GM18951 (cell line): ENCODE measurements around the gene TM9SF1.

ENCODE experiments used
- POLR2A ChIP-seq: IDR thresholded peaks from 4 replicates; pipeline ENCODE4 v1.6.1; 2011; ENCODE audit warnings: mild to moderate bottlenecking; ENCODE audit not compliant: insufficient read length, insufficient read depth; ENCODE audit errors: extremely low read depth
- in situ Hi-C: fragments of 300-500 bp; cut with MboI; formaldehyde crosslinking; loops from one replicate; pipeline ENCODE4 v1.12.0; 2022; ENCODE audit warnings: low sequenced_read_pairs, mixed read lengths, inconsistent platforms; ENCODE audit not compliant: unreplicated experiment

The TM9SF1 gene

GRCh38 chr14:24196071-24197055 is 1.1 kb upstream of the TM9SF1 start:
- TF ChIP-seq POLR2A, result no peak
- in situ Hi-C loops, result no loop called here

- in situ Hi-C loops, result no loop called here
- TF ChIP-seq POLR2A, result no peak
Observed at GRCh38 chr14:24194873-24195185, 412 bp downstream of the TM9SF1 start.

GRCh38 chr14:24194186-24194872 is 912 bp downstream of the TM9SF1 start:
- in situ Hi-C loops, result no loop called here
- no peak for TF ChIP-seq POLR2A

- TF ChIP-seq POLR2A, result no peak
- in situ Hi-C loops, result no loop called here
Observed at GRCh38 chr14:24192933-24193332, 2.3 kb downstream of the TM9SF1 start.

GRCh38 chr14:24190416-24190815 is 4.8 kb downstream of the TM9SF1 start:
- no peak for TF ChIP-seq POLR2A
- in situ Hi-C loops, result no loop called here

GRCh38 chr14:24189460-24189859 is 5.8 kb downstream of the TM9SF1 start:
- no peak for TF ChIP-seq POLR2A
- in situ Hi-C loops, result no loop called here

DNA sequence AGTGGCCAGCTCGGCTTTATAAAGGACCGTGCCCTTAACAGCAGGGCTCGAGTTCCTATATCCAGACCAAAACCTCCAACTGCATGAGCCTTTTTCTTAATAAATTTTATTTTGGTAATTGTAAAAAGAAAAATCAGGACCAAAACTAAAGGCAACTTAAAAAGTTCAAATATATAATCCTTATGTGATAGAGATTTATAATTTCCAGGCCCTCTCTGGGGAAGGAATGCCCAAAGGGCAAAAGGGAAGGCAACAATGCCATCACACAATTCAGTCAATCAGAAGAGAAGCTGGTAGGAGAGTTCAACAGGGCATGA is 6.2 kb downstream of the TM9SF1 start:
- no peak for TF ChIP-seq POLR2A
- in situ Hi-C loops, result no loop called here

DNA sequence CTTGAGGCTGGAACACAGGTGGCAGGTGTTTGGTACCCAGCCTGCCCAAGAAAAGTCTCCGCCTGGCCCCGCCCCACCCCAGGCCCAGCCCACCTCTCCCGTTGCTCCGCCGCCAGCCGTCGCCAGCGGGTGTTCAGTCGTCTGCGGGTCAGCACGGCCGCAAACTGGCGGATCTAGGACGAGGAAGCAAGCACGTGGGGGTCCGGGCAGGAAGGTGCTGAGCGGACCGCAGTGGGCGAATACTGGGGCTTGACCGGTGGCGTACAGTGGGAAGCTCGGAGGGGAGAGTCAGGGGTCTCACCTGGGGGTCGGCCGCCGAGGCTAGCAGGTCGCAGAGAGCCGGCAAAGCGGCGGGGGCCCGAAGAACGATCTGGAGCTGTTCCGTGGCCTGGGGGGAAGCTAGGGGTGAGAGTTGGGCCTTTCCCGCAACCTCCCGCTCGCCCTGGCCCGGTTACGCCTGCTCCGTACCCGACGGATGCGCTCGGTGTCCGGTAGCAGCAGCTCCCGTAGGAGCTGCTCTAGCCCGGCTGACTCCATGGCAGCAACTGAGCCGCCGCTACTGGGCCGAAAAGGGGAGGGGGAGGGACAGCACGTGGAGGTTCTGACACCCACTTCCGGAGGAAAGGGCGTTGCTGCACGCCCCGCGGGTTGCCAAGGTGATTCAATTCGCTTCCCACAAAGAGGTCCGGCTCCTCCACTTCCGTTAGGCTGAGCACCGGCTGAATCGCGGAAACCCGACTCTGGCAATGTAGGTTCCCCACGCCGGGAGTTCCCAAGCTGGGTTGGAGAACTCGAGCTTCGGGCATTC is 6.8 kb downstream of the TM9SF1 start, which contains the start of gene IPO4:
IPO4 (minus strand) TSS at position 566 of the 808 bp plus-strand sequence; CDS start at position 537, 29 bp downstream.
- TF ChIP-seq POLR2A, result peak; percentile 91
- in situ Hi-C loops, result no loop called here

DNA sequence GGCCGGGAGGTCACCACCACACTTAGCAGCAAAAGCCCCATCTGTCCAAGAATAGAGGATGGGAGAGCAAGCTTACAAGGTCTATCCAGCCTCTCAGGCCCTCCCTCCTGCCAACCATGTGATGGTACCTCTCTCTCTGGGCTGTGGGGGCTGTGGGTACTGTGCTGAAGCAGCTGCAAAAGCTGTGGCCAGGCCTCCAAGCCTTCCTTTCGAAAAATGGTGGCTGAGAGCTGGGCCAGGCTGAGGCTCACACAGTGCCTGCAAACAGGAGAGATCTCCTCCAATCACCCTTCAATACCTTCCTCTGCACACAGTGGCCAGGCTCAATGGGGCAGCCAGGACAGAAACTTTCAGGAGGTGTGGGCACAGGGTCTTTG is 7.7 kb downstream of the TM9SF1 start:
- in situ Hi-C loops, result no loop called here
- TF ChIP-seq POLR2A, result no peak

- in situ Hi-C loops, result no loop called here
- TF ChIP-seq POLR2A, result no peak
Observed at GRCh38 chr14:24186831-24187538, 8.3 kb downstream of the TM9SF1 start.

DNA sequence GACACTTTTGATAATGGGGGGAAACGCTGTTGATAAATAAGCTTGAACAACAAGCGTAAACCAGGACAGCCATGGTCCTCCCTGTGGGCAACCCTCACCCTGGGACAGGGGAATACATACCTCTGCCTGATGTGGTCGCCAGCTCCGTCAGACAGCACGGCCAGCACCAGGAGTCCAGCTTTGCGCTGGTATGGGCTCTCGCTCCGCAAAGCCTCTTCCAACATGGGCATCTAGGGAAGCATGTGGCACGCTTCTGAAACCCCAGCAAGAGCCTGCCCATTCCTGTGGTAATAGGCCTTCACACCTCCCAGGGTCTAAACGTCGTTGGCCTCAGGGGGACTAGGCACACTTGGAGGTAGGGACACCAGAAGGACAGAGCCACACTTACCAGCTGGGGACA is 9.5 kb downstream of the TM9SF1 start:
- in situ Hi-C loops, result no loop called here
- no peak for TF ChIP-seq POLR2A

GRCh38 chr14:24185026-24185425 is 10.2 kb downstream of the TM9SF1 start:
- no peak for TF ChIP-seq POLR2A
- in situ Hi-C loops, result no loop called here

GRCh38 chr14:24184104-24184970 is 10.9 kb downstream of the TM9SF1 start:
- no peak for TF ChIP-seq POLR2A
- in situ Hi-C loops, result no loop called here
